ENCODE results near the gene RRM1. TPM values are rescaled to one million over a fixed set of nuclear protein-coding genes. Genes with fewer than 3 reads are reported as not detected.

RRM1 gene
- total RNA-seq, 1 donor from 2014 or later = 44.0 TPM

GRCh38 chr11:4054643-4055042, 40.0 kb upstream of the RRM1 start:
- TF ChIP-seq CTCF (IDR thresholded peaks at IDR 0.05; ENCODE audit: insufficient read depth, low read length, severe bottlenecking) = no peak
- FAIRE-seq = no peak

GRCh38 chr11:4059424-4059823, 35.2 kb upstream of the RRM1 start:
- FAIRE-seq (no peak), DNase-seq (ENCODE audit: low read depth) (peak; percentile 96)
- no peaks in the 10 kb centered on the region for H3K36me3 ChIP-seq (ENCODE audit: control insufficient read depth, insufficient read depth, low read length)
- no peak for TF ChIP-seq CTCF (IDR thresholded peaks at IDR 0.05; ENCODE audit: insufficient read depth, low read length, severe bottlenecking)
- no peak overlapping the region for H3K4me3 ChIP-seq (ENCODE audit: low read depth, low read length)
- H3K27me3 ChIP-seq (ENCODE audit: control insufficient read depth, insufficient read depth, low read length) = no peaks in the 10 kb centered on the region

More at GRCh38 chr11:4054643-4055042, 40.0 kb upstream of the RRM1 start:
- no peak for DNase-seq (ENCODE audit: low read depth)
- Histone ChIP-seq H3K27me3 (ENCODE audit: control insufficient read depth, insufficient read depth, low read length) (no peaks in the 10 kb centered on the region), H3K36me3 (ENCODE audit: control insufficient read depth, insufficient read depth, low read length) (no peaks in the 10 kb centered on the region), H3K4me3 (ENCODE audit: low read depth, low read length) (no peak overlapping the region)

- H3K27me3 ChIP-seq (ENCODE audit: control insufficient read depth, insufficient read depth, low read length) = no peaks in the 10 kb centered on the region
- no peak for DNase-seq (ENCODE audit: low read depth)
- H3K4me3 ChIP-seq (ENCODE audit: low read depth, low read length) = no peak overlapping the region
- FAIRE-seq = no peak
- H3K36me3 ChIP-seq (ENCODE audit: control insufficient read depth, insufficient read depth, low read length) = no peaks in the 10 kb centered on the region
- no peak for TF ChIP-seq CTCF (IDR thresholded peaks at IDR 0.05; ENCODE audit: insufficient read depth, low read length, severe bottlenecking)
These were observed 34.2 kb upstream of the RRM1 start for GRCh38 chr11:4060182-4060923.

GRCh38 chr11:4061700-4062099, 32.9 kb upstream of the RRM1 start:
- FAIRE-seq (no peak), DNase-seq (ENCODE audit: low read depth) (no peak)
- H3K27me3 ChIP-seq (ENCODE audit: control insufficient read depth, insufficient read depth, low read length) = no peaks in the 10 kb centered on the region
- H3K36me3 ChIP-seq (ENCODE audit: control insufficient read depth, insufficient read depth, low read length) = no peaks in the 10 kb centered on the region
- H3K4me3 ChIP-seq (ENCODE audit: low read depth, low read length) = no peak overlapping the region
- no peak for TF ChIP-seq CTCF (IDR thresholded peaks at IDR 0.05; ENCODE audit: insufficient read depth, low read length, severe bottlenecking)

GRCh38 chr11:4063348-4063747, 31.3 kb upstream of the RRM1 start:
- no peaks in the 10 kb centered on the region for H3K36me3 ChIP-seq (ENCODE audit: control insufficient read depth, insufficient read depth, low read length)
- H3K4me3 ChIP-seq (ENCODE audit: low read depth, low read length) = no peak overlapping the region
- TF ChIP-seq CTCF (IDR thresholded peaks at IDR 0.05; ENCODE audit: insufficient read depth, low read length, severe bottlenecking) = no peak
- DNase-seq (ENCODE audit: low read depth) = no peak
- H3K27me3 ChIP-seq (ENCODE audit: control insufficient read depth, insufficient read depth, low read length) = no peaks in the 10 kb centered on the region
- FAIRE-seq = no peak

Data from bronchial epithelial cell (primary cell).